NCI-H2107 (cell line): ENCODE measurements around the gene PCSK1N.
"Not testable (repeated sequence)": the region's sequence is repeated elsewhere in the genome, so short reads cannot be mapped to it uniquely, and the experiment has no call there.

Experiments
- DNase-seq: peaks from one replicate; lab custom pipeline; 2025; lab: John Stamatoyannopoulos, UW

Gene PCSK1N

GRCh38 chrX:48823053-48823452 lies 12.4 kb downstream of the PCSK1N start:
- DNase-seq, result no peak

- DNase-seq, result not testable (repeated sequence)
Measured at GRCh38 chrX:48819394-48819793, 16.0 kb downstream of the PCSK1N start.

GRCh38 chrX:48818866-48819265 lies 16.5 kb downstream of the PCSK1N start:
- DNase-seq, result no peak

- DNase-seq, result no peak
Measured at GRCh38 chrX:48818098-48818497, 17.3 kb downstream of the PCSK1N start.

- DNase-seq, result no peak
Measured at GRCh38 chrX:48816014-48816810, 19.2 kb downstream of the PCSK1N start.

GRCh38 chrX:48815266-48815665 lies 20.1 kb downstream of the PCSK1N start:
- no peak for DNase-seq

GRCh38 chrX:48814722-48815121 lies 20.7 kb downstream of the PCSK1N start:
- no peak for DNase-seq

- no peak for DNase-seq
Measured at GRCh38 chrX:48813644-48814043, 21.8 kb downstream of the PCSK1N start.

- no peak for DNase-seq
Measured at GRCh38 chrX:48806081-48806480, 29.3 kb downstream of the PCSK1N start.

- no peak for DNase-seq
Measured at GRCh38 chrX:48802905-48803200, 32.6 kb downstream of the PCSK1N start.

GRCh38 chrX:48802089-48802904 lies 33.1 kb downstream of the PCSK1N start:
- DNase-seq, result peak; percentile 71

- DNase-seq, result peak; percentile 100
Measured at GRCh38 chrX:48801280-48802088, 33.9 kb downstream of the PCSK1N start, which contains the start of gene HDAC6. HDAC6 (plus strand) TSS chrX:48802067; CDS start chrX:48802693, 626 bp downstream.

GRCh38 chrX:48800574-48801279 lies 34.7 kb downstream of the PCSK1N start:
- no peak for DNase-seq

GRCh38 chrX:48798318-48798717 lies 37.1 kb downstream of the PCSK1N start:
- DNase-seq, result no peak

- no peak for DNase-seq
Measured at GRCh38 chrX:48794911-48795515, 40.4 kb downstream of the PCSK1N start.

- no peak for DNase-seq
Measured at GRCh38 chrX:48794340-48794910, 41.0 kb downstream of the PCSK1N start.

- DNase-seq, result no peak
Measured at GRCh38 chrX:48793935-48794334, 41.5 kb downstream of the PCSK1N start.

- no peak for DNase-seq
Measured at GRCh38 chrX:48792219-48792618, 43.2 kb downstream of the PCSK1N start.

GRCh38 chrX:48791063-48791820 lies 44.2 kb downstream of the PCSK1N start:
- no peak for DNase-seq

- DNase-seq, result no peak
Measured at GRCh38 chrX:48790477-48790876, 44.9 kb downstream of the PCSK1N start.
